Stimulated activated CD8-positive, alpha-beta memory T cell treated with anti-CD3 and anti-CD28 coated beads, Interleukin-12 subunit alpha, Interleukin-12 subunit beta, amount 100 ng/mL, for 24 hours (primary cell): ENCODE measurements around the gene WDR37.
"Not testable (repeated sequence)": the region's sequence is repeated elsewhere in the genome, so short reads cannot be mapped to it uniquely, and the experiment has no call there.

Source experiments
- DNase-seq: peaks from one replicate; pipeline ENCODE4 v3.0.0-alpha.2; 2020; ENCODE audit errors: extremely low read depth

The WDR37 gene

DNA sequence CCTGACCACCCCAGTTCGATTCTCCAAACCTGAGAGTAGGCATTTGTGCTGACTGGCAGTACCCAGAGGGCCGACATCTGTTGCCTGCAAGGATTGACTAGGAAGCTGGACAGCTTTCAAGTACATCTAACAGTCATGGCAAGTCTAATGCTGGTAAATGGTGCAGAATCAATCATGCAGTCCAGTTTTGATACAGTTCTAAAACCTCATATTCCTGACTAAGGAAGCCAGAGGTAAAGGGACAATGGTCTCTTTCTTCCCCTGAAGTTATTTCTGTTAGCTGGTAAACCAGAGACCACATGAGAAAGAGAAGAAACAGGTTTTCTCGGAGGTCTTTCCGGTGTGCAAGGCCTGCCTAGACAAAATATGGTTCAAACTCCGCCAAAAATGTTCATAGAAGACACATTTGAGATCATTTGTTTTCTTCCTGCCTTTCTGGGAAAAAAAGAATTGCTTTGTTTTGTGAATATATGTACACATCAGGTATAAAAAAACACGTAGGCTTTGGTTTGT is 97.1 kb downstream of the WDR37 start:
- DNase-seq, result no peak

- no peak for DNase-seq
These were observed 97.7 kb downstream of the WDR37 start for GRCh38 chr10:1153805-1154351.

- no peak for DNase-seq
These were observed 98.5 kb downstream of the WDR37 start for GRCh38 chr10:1154531-1155295.

GRCh38 chr10:1155791-1156615 is 99.8 kb downstream of the WDR37 start:
- DNase-seq, result no peak

DNA sequence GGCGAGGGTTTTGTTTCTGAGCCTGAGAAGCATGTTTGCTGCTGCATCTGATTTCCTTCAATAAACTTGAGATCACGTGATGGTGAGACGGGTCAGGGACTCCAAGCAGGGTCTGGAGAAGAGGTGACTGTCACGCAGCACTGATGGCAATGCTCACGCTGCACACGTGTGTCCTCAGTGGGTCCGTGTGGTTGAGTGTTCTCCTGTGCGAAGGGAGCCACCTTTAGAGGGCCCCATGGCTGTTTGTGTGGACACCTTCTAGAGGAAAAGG is 100.4 kb downstream of the WDR37 start:
- no peak for DNase-seq

- DNase-seq, result no peak
These were observed 100.9 kb downstream of the WDR37 start for GRCh38 chr10:1156921-1157614.

DNA sequence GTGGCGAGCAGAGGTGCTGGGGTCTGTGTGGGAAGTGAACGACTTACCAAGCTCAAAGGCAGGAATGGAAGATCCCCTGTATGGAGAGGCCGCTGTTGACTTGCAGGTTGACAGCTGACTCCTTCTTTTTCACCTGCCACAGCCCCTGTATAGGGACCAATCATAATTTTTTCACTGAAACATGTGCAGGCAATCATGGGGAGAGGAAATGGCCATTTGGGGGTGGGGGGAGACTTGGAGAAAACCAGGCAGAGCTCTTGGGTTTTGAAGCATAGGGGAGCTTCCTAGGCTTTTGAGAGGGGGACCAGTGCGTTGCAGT is 101.4 kb downstream of the WDR37 start:
- DNase-seq, result no peak

DNA sequence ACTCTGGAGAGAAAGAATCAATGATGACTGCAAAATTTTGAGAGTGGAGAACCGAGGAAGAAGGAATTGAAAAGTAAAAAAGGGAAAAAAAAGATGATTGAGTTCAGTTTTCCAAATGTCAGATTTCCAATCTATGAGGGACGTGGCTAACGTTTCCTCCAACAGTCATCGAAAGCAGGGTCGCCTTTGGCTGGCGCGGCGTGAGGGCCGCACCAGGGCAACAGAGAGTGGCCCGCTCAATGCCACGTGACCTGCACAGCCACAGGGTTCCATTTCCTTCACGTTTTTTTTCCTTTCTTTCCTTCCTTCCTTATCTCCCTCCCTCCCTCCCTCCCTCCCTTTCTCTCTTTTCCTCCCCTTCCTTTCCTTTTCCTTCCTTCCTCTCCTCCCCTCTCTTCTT is 101.9 kb downstream of the WDR37 start:
- DNase-seq, result no peak

GRCh38 chr10:1158536-1158935 is 102.4 kb downstream of the WDR37 start:
- not testable (repeated sequence) for DNase-seq

DNA sequence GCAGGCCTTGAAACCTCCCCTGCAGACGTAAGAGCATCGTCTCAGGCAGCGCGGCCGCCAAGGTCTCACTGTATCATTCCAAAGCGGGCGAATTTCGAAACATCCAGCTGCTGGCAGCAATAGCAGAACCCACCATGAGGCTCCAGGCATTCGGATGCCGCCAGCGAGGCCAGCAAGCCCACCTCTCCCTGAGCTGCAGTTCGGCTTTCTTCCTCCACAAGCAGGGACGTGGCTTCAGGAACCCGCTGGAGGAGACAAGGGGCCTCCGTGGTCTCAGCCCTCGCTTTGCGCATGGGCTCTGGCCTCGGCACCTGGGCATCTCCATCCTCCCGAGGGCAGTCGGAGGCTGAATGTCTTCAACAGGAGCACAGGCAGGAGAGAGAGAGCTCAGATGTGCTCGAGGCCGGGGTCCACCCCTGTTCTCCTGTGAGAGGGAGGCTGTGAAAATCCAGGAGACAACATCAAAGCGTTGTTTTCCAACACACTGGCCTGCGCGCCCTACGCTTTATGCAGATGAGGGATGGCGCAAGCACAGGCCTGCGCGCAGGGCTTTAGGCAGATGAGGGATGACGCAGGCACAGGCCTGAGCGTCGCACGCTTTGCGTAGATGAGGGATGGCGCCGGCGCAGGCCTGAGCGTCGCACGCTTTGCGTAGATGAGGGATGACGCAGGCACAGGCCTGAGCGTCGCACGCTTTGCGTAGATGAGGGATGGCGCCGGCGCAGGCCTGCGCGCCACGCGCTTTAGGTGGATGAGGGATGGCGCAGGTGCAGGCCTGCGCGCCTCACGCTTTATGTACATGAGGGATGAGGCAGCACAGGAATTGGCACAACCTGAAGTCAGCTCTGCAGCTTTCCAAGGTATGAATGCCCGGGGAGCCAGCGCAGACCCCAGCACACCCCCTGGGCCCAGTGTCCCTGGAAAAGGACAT is 103.2 kb downstream of the WDR37 start:
- no peak for DNase-seq

- no peak for DNase-seq
These were observed 104.6 kb downstream of the WDR37 start for GRCh38 chr10:1160561-1161314.

GRCh38 chr10:1161315-1161673 is 105.1 kb downstream of the WDR37 start:
- not testable (repeated sequence) for DNase-seq

- no peak for DNase-seq
These were observed 106.5 kb downstream of the WDR37 start for GRCh38 chr10:1162481-1163203.

- DNase-seq, result no peak
These were observed 107.0 kb downstream of the WDR37 start for GRCh38 chr10:1163204-1163660.

GRCh38 chr10:1163831-1164230 is 107.6 kb downstream of the WDR37 start:
- no peak for DNase-seq

DNA sequence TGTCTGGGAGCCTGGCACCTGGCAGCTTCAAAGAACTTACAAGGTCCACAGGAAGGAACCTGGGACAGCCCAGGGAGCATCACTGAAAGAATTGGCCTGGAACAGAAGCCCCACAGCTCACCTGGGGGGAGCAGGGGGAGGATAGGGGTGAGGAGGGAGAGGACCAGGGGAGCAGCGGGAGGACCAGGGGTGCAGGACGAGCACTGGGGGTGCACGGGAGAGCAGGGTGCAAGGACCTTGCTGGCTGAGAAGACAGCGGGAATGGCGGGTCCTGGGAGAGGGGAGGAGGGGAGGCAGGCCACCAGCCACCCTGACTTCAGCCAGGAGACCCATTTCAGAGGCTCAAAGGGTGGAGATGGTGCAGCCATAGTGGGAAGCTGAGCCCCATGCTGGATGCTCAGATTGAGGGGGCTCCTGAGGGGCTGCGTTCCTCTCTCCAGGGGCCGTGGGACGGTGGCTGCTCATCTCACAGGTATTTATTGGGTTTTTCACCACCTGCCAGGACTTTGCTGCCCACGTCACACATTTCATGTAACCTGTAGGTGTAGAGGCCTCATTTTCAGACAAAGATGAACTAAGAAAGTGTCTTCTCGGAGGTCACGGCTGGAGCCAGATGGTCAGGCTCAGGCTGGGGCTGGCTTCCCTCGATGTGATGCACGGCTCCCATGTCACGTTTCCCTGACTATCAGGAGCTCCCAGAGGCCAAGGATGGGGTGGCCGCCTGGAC is 110.1 kb downstream of the WDR37 start:
- DNase-seq, result no peak

GRCh38 chr10:1166828-1167275 is 110.7 kb downstream of the WDR37 start:
- no peak for DNase-seq

DNA sequence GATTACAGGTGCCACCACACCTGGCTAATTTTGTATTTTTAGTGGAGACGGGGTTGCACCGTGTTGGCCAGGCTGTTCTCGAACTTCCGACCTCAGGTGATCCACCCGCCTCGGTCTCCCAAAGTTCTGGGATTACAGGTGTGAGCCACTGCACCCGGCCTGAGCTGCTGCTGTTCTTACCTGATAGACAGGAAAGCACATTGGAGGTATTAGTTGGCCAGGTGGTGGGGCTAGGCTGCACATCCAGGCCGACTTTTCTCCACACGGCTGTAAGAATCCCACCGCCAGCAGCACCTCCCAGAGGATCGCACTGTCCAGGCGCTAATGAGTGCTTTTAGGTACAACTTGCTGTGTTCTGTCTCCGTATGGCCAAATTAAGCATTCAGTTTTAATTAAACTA is 112.6 kb downstream of the WDR37 start:
- DNase-seq, result no peak
